IMR-90 (cell line): ENCODE measurements around the gene TRAIP. TPM values are rescaled to one million over a fixed set of nuclear protein-coding genes. Genes with fewer than 3 reads are reported as not detected.

Experiments
- ATAC-seq: fragments of 200-7000 bp; cut with Tn5 transposase; 2 replicates; pipeline ENCODE4 v1.9.1; 2020; ENCODE audit warnings: low read depth, mild to moderate bottlenecking, moderate library complexity
- BruUV-seq: library from RNA; stranded (reverse); fragments of 400-500 nt; replicated peaks from 2 replicates; lab custom pipeline; 2021; lab: Mats Ljungman, UMichigan
- CTCF ChIA-PET: fragments of 300-600 bp; formaldehyde crosslinking; extraction: SDS; loops from one replicate; lab custom pipeline; 2021; ENCODE audit warnings: antibody characterized with exemption; lab: Yijun Ruan, JAX
- POLR2A ChIA-PET: fragments of 300-600 bp; sonication (Branson Sonifier 250); formaldehyde crosslinking; loops from one replicate; lab custom pipeline; 2022; ENCODE audit warnings: antibody characterized with exemption; ENCODE audit not compliant: unreplicated experiment; lab: Charles Lee
- DNase-seq: peaks from one replicate; pipeline ENCODE4 v3.0.0; 2013
- H2AFZ ChIP-seq: replicated peaks from 2 replicates; pipeline ENCODE3; 2013; ENCODE audit warnings: low read length, mild to moderate bottlenecking; ENCODE audit not compliant: poor library complexity
- H2AK5ac ChIP-seq: 2 replicates; pipeline ENCODE4 v1.6.1; 2013; ENCODE audit warnings: low read depth, low read length, inconsistent platforms
- H2AK9ac ChIP-seq: replicated peaks from 2 replicates; pipeline ENCODE3; 2013; ENCODE audit warnings: mild to moderate bottlenecking, low read depth, low read length, moderate library complexity; ENCODE audit not compliant: poor library complexity
- H2BK120ac ChIP-seq: 2 replicates; pipeline ENCODE4 v1.6.1; 2013; ENCODE audit warnings: low read depth, low read length, inconsistent platforms
- H2BK15ac ChIP-seq: 3 replicates; pipeline ENCODE4 v1.6.1; 2013; ENCODE audit warnings: low read depth, low read length, inconsistent platforms
- H2BK20ac ChIP-seq: 2 replicates; pipeline ENCODE4 v1.6.1; 2013; ENCODE audit warnings: low read depth, mild to moderate bottlenecking, inconsistent platforms, low read length, moderate library complexity
- H2BK5ac ChIP-seq: 2 replicates; pipeline ENCODE4 v1.6.1; 2013; ENCODE audit warnings: mild to moderate bottlenecking, low read depth, low read length, inconsistent platforms; ENCODE audit not compliant: poor library complexity, severe bottlenecking
- H3K14ac ChIP-seq: replicated peaks from 2 replicates; pipeline ENCODE4 v1.6.1; 2013; ENCODE audit warnings: low read depth, low read length, inconsistent platforms
- H3K18ac ChIP-seq: 2 replicates; pipeline ENCODE4 v1.6.1; 2013; ENCODE audit warnings: low read depth, low read length, control low read depth
- H3K23ac ChIP-seq: 2 replicates; pipeline ENCODE4 v1.6.1; 2013; ENCODE audit warnings: low read depth, low read length, inconsistent platforms
- H3K27ac ChIP-seq: 2 replicates; pipeline ENCODE4 v1.5.1; 2013; ENCODE audit warnings: mild to moderate bottlenecking, control low read depth, low read length; ENCODE audit not compliant: insufficient read depth
- H3K27me3 ChIP-seq: 2 replicates; pipeline ENCODE4 v1.6.1; 2013; ENCODE audit warnings: low read length; ENCODE audit not compliant: control insufficient read depth, insufficient read depth
- H3K36me3 ChIP-seq: 2 replicates; pipeline ENCODE4 v1.6.1; 2013; ENCODE audit warnings: low read length, mixed read lengths; ENCODE audit not compliant: control insufficient read depth, insufficient read depth
- H3K4ac ChIP-seq: 2 replicates; pipeline ENCODE4 v1.6.1; 2013; ENCODE audit warnings: low read depth, low read length, inconsistent platforms
- H3K4me1 ChIP-seq: 2 replicates; pipeline ENCODE4 v1.6.1; 2013; ENCODE audit warnings: low read length, mixed read lengths; ENCODE audit not compliant: control insufficient read depth, insufficient read depth
- H3K4me2 ChIP-seq: 2 replicates; pipeline ENCODE4 v1.6.1; 2013; ENCODE audit warnings: low read depth, mild to moderate bottlenecking, control low read depth, low read length, moderate library complexity
- H3K4me3 ChIP-seq: 2 replicates; pipeline ENCODE4 v1.5.1; 2013; ENCODE audit warnings: low read depth, mild to moderate bottlenecking, control low read depth, low read length, moderate library complexity; ENCODE audit not compliant: insufficient read depth
- H3K56ac ChIP-seq: 2 replicates; pipeline ENCODE4 v1.6.1; 2013; ENCODE audit warnings: low read length, inconsistent platforms; ENCODE audit not compliant: insufficient read depth; ENCODE audit errors: extremely low read depth
- H3K79me1 ChIP-seq, 2 experiments: 2 replicates each; pipeline ENCODE4 v1.6.1; 2013; ENCODE audit warnings: low read length in 2 of 2, inconsistent platforms in 1 of 2, low read depth in 1 of 2
- H3K9ac ChIP-seq: 2 replicates; pipeline ENCODE4 v1.6.1; 2013; ENCODE audit warnings: low read depth, low read length, control low read depth
- H3K9me1 ChIP-seq: 2 replicates; pipeline ENCODE4 v1.6.1; 2013; ENCODE audit warnings: low read length, inconsistent platforms; ENCODE audit not compliant: insufficient read depth
- H3K9me3 ChIP-seq: 2 replicates; pipeline ENCODE4 v1.6.1; 2013; ENCODE audit warnings: low read length; ENCODE audit not compliant: control insufficient read depth, insufficient read depth
- H4K20me1 ChIP-seq: 2 replicates; pipeline ENCODE4 v1.6.1; 2013; ENCODE audit warnings: low read length, inconsistent platforms; ENCODE audit not compliant: insufficient read depth
- H4K5ac ChIP-seq: 2 replicates; pipeline ENCODE4 v1.6.1; 2013; ENCODE audit warnings: mild to moderate bottlenecking, low read depth, low read length, control low read depth
- H4K8ac ChIP-seq, 2 experiments: 2 replicates each; pipeline ENCODE4 v1.6.1; 2013; ENCODE audit warnings: low read depth in 2 of 2, low read length in 2 of 2, control low read depth in 1 of 2, inconsistent platforms in 1 of 2
- H4K91ac ChIP-seq: 2 replicates; pipeline ENCODE4 v1.6.1; 2013; ENCODE audit warnings: low read depth, low read length, inconsistent platforms; ENCODE audit not compliant: insufficient read depth
- CEBPB ChIP-seq: IDR thresholded peaks from 2 replicates; pipeline ENCODE4 v1.6.1; 2012; ENCODE audit warnings: low read depth, low read length, improper control_type of control experiment
- CHD1 ChIP-seq: IDR thresholded peaks from 2 replicates; pipeline ENCODE4 v1.6.1; 2012; ENCODE audit warnings: low read depth, low read length, improper control_type of control experiment
- MAZ ChIP-seq: IDR thresholded peaks from 2 replicates; pipeline ENCODE4 v1.6.1; 2012; ENCODE audit warnings: low read depth, mild to moderate bottlenecking, low read length, improper control_type of control experiment, moderate library complexity, borderline replicate concordance
- MXI1 ChIP-seq: IDR thresholded peaks from 2 replicates; pipeline ENCODE4 v1.6.1; 2012; ENCODE audit warnings: low read depth, mild to moderate bottlenecking, low read length, moderate library complexity, borderline replicate concordance
- NFE2L2 ChIP-seq: fragments of 150-350 bp; IDR thresholded peaks from 2 replicates; pipeline ENCODE4 v1.6.1; 2016; ENCODE audit warnings: low read depth, mild to moderate bottlenecking, low read length
- POLR2A ChIP-seq: IDR thresholded peaks from 2 replicates; pipeline ENCODE4 v1.6.1; 2012; ENCODE audit warnings: mild to moderate bottlenecking, low read depth, low read length
- RCOR1 ChIP-seq: IDR thresholded peaks from 2 replicates; pipeline ENCODE4 v1.6.1; 2012; ENCODE audit warnings: mild to moderate bottlenecking, low read length, improper control_type of control experiment; ENCODE audit not compliant: insufficient replicate concordance
- RFX5 ChIP-seq: IDR thresholded peaks from 2 replicates; pipeline ENCODE4 v1.8.0; 2012; ENCODE audit warnings: low read depth, mild to moderate bottlenecking, low read length, moderate library complexity
- SMC3 ChIP-seq: fragments of 150-350 bp; IDR thresholded peaks from 2 replicates; pipeline ENCODE4 v1.6.1; 2016; ENCODE audit warnings: low read depth, mild to moderate bottlenecking, antibody characterized with exemption, low read length, moderate library complexity
- WGBS, 2 experiments: methylation state at CpG; one replicate each; pipeline versions ENCODE4 v1.1.5 to v1.1.7; 2013; ENCODE audit warnings: missing lambda C conversion rate in 2 of 2; ENCODE audit not compliant: insufficient read length in 1 of 2; ENCODE audit errors: extremely low coverage in 2 of 2; 5-methylcytosine and 5-hydroxymethylcytosine counted together
- dilution Hi-C: fragments of 300-500 bp; cut with HindIII; formaldehyde crosslinking; loops from one replicate; pipeline ENCODE4 v1.14.3; 2018; ENCODE audit warnings: low sequenced_read_pairs; ENCODE audit not compliant: unreplicated experiment
- in situ Hi-C: fragments of 300-500 bp; cut with MboI; formaldehyde crosslinking; loops from 3 replicates; pipeline ENCODE4 v1.14.3; 2019; ENCODE audit warnings: low sequenced_read_pairs, inconsistent platforms, mixed read lengths
- intact Hi-C: fragments of 100-400 bp; cut with micrococcal nuclease; formaldehyde crosslinking; loops from 2 replicates; pipeline ENCODE4 v1.10.0; 2022
- polyA plus RNA-seq, 3 experiments: library from polyadenylated mRNA; depleted of rRNA; stranded (reverse); fragments of >200 nt; gene quantifications; 2 replicates each; pipeline ENCODE4 v1.2.3, GENCODE V29; 2012; ENCODE audit warnings: low replicate concordance in 1 of 3
- total RNA-seq: library from RNA; depleted of rRNA; stranded (reverse); fragments of >200 nt; gene quantifications from 2 replicates; pipeline ENCODE4 v1.2.3, GENCODE V29; 2012
- TF ChIP-seq, protein P1 (sequence below): fragments of 150-350 bp; IDR thresholded peaks from 2 replicates; pipeline ENCODE4 v1.6.1; 2017; ENCODE audit warnings: mild to moderate bottlenecking, antibody characterized with exemption, low read length, low read depth
- TF ChIP-seq, protein P2 (sequence below): conservative IDR thresholded peaks from 2 replicates; pipeline ENCODE4 v1.5.1; 2012; ENCODE audit warnings: mild to moderate bottlenecking, low read depth, low read length, improper control_type of control experiment

The TRAIP gene
- total and polyA plus RNA-seq, 2 of the 4 experiments (the other 2 are of a cell fraction), result 6.3 to 9.2 TPM

DNA sequence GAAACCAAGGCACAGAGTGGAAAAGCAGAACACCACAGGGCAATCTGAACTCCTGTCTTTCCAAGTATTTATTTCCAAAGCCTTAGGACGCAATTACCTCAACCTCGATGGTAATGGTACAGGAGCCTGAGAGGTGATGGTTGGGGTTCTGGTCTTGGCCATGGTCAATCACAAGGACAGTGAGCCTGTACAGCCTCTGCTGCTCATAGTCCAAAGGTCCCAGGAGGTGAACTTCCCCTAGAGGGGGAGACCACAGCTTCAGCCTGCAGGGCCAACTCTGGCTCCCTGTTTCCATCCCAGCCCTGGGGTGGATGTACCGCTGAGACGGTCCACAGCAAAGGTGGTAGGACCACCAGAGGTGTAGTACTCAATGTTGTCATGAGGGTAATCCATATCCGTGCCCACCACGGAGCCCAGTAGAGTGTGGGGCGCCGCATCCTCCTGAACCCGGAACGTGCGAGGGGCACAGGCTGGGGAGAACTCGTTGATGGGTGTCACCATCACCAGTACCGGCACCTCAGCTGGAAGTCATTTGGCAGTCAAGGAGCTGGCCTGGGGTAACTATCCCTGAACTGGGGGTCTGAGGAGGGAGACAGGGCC is 62.8 kb downstream of the TRAIP start:
- H3K18ac ChIP-seq, result no peak overlapping the region
- DNase-seq (no peak), ATAC-seq (no peak)
- no peak overlapping the region for H2AK9ac ChIP-seq
- no peak overlapping the region for H3K4me3 ChIP-seq
- H2BK20ac ChIP-seq, result no peak overlapping the region
- H2AK5ac ChIP-seq, result no peak overlapping the region
- no peak overlapping the region for H3K14ac ChIP-seq
- H3K56ac ChIP-seq, result no peak overlapping the region
- no peak overlapping the region for H3K4me2 ChIP-seq
- no peaks in the 10 kb centered on the region for H4K20me1 ChIP-seq
- H4K8ac ChIP-seq, result no peak overlapping the region
- intact Hi-C loops (no loop called here), dilution Hi-C loops (no loop called here), in situ Hi-C loops (no loop called here)
- no peak overlapping the region for H4K91ac ChIP-seq
- no peak overlapping the region for H2AFZ ChIP-seq
- no peaks in the 10 kb centered on the region for H3K79me1 ChIP-seq
- no peak overlapping the region for H3K27ac ChIP-seq
- H2BK15ac ChIP-seq, result no peak overlapping the region
- H3K27me3 ChIP-seq, result peaks cover 10% of the 10 kb centered on the region; the same call in 1 of the 2 replicates
- TF ChIP-seq NFE2L2, result no peak
- TF ChIP-seq RCOR1, result no peak
- no peak for TF ChIP-seq MXI1
- no peak for TF ChIP-seq POLR2A
- TF ChIP-seq, protein P1, sequence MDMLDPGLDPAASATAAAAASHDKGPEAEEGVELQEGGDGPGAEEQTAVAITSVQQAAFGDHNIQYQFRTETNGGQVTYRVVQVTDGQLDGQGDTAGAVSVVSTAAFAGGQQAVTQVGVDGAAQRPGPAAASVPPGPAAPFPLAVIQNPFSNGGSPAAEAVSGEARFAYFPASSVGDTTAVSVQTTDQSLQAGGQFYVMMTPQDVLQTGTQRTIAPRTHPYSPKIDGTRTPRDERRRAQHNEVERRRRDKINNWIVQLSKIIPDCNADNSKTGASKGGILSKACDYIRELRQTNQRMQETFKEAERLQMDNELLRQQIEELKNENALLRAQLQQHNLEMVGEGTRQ, result no peak
- no peak for TF ChIP-seq CEBPB
- no peak for TF ChIP-seq MAZ
- no peak for TF ChIP-seq CHD1
- no peak for TF ChIP-seq RFX5
- no peak for TF ChIP-seq SMC3
- TF ChIP-seq, protein P2, sequence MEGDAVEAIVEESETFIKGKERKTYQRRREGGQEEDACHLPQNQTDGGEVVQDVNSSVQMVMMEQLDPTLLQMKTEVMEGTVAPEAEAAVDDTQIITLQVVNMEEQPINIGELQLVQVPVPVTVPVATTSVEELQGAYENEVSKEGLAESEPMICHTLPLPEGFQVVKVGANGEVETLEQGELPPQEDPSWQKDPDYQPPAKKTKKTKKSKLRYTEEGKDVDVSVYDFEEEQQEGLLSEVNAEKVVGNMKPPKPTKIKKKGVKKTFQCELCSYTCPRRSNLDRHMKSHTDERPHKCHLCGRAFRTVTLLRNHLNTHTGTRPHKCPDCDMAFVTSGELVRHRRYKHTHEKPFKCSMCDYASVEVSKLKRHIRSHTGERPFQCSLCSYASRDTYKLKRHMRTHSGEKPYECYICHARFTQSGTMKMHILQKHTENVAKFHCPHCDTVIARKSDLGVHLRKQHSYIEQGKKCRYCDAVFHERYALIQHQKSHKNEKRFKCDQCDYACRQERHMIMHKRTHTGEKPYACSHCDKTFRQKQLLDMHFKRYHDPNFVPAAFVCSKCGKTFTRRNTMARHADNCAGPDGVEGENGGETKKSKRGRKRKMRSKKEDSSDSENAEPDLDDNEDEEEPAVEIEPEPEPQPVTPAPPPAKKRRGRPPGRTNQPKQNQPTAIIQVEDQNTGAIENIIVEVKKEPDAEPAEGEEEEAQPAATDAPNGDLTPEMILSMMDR, result no peak
- no peak overlapping the region for H3K9ac ChIP-seq
- BruUV-seq, result no TSS peak
- H3K9me3 ChIP-seq, result no peaks in the 10 kb centered on the region
- H4K5ac ChIP-seq, result no peak overlapping the region
- H3K36me3 ChIP-seq, result no peaks in the 10 kb centered on the region
- ChIA-PET POLR2A (no interaction called here), CTCF (no interaction called here)
- H3K9me1 ChIP-seq, result no peaks in the 10 kb centered on the region
- no peaks in the 10 kb centered on the region for H3K4me1 ChIP-seq
- no peak overlapping the region for H3K23ac ChIP-seq
- H3K4ac ChIP-seq, result no peak overlapping the region
- WGBS, 2 experiments, result 100% methylated on average over 1 of the region's 13 CpGs; no CpG with 5 or more reads in 1 of the 2 experiments
- H2BK5ac ChIP-seq, result no peak overlapping the region
- no peak overlapping the region for H2BK120ac ChIP-seq
